HL-60/S4 treated with retinoic acid at 250 ng/mL for 4 days and 3 days (cell line): ENCODE data around the gene KRT33B.
"Not testable (repeated sequence)": the region's sequence is repeated elsewhere in the genome, so short reads cannot be mapped to it uniquely, and the experiment has no call there.

ENCODE experiments used
- in situ Hi-C: fragments of 300-500 bp; cut with MboI; formaldehyde crosslinking; loops from 2 replicates; pipeline ENCODE4 v1.7.0; 2022; ENCODE audit warnings: low sequenced_read_pairs

KRT33B gene

GRCh38 chr17:41350381-41350878, 19.2 kb downstream of the KRT33B start, which contains the start of gene KRT33A:
Gene KRT33A (minus strand): TSS chr17:41350828. CDS start chr17:41350767, 61 bp downstream.
- in situ Hi-C loops: not testable (repeated sequence)

- in situ Hi-C loops: no loop called here
Measured at GRCh38 chr17:41347869-41348760, 21.5 kb downstream of the KRT33B start.

GRCh38 chr17:41346421-41346820, 23.2 kb downstream of the KRT33B start:
- in situ Hi-C loops: not testable (repeated sequence)

- in situ Hi-C loops: no loop called here
Measured at GRCh38 chr17:41345992-41346391, 23.6 kb downstream of the KRT33B start.

GRCh38 chr17:41343029-41343428, 26.6 kb downstream of the KRT33B start:
- in situ Hi-C loops: no loop called here

- in situ Hi-C loops: no loop called here
Measured at GRCh38 chr17:41340934-41341861, 28.4 kb downstream of the KRT33B start.

GRCh38 chr17:41340494-41340893, 29.1 kb downstream of the KRT33B start:
- in situ Hi-C loops: no loop called here

GRCh38 chr17:41339571-41340172, 29.9 kb downstream of the KRT33B start:
- in situ Hi-C loops: no loop called here

GRCh38 chr17:41338961-41339485, 30.6 kb downstream of the KRT33B start:
- in situ Hi-C loops: no loop called here

GRCh38 chr17:41335747-41336146, 33.9 kb downstream of the KRT33B start:
- in situ Hi-C loops: no loop called here

GRCh38 chr17:41334385-41335305, 35.0 kb downstream of the KRT33B start:
- in situ Hi-C loops: no loop called here

- in situ Hi-C loops: no loop called here
Measured at GRCh38 chr17:41333836-41334235, 35.8 kb downstream of the KRT33B start.

- in situ Hi-C loops: no loop called here
Measured at GRCh38 chr17:41333098-41333497, 36.5 kb downstream of the KRT33B start.

GRCh38 chr17:41332239-41332638, 37.4 kb downstream of the KRT33B start:
- in situ Hi-C loops: no loop called here

GRCh38 chr17:41331606-41332005, 38.0 kb downstream of the KRT33B start:
- in situ Hi-C loops: no loop called here

GRCh38 chr17:41329279-41329948, 40.2 kb downstream of the KRT33B start:
- in situ Hi-C loops: no loop called here

- in situ Hi-C loops: no loop called here
Measured at GRCh38 chr17:41328207-41328606, 41.4 kb downstream of the KRT33B start.

GRCh38 chr17:41327411-41328120, 42.0 kb downstream of the KRT33B start:
- in situ Hi-C loops: no loop called here
